NCI-H82 treated with DMSO at 0.1 percent for 48 hours (cell line): Measurements from ENCODE around the gene PRPF18.
A peak's percentile ranks its signal among the peaks of the same experiment; 100 is the strongest.

Experiments
- DNase-seq: peaks from one replicate; lab custom pipeline; 2025; ENCODE audit not compliant: unreplicated experiment; lab: John Stamatoyannopoulos, UW

PRPF18 gene

GRCh38 chr10:13668126-13668525 lies 81.4 kb downstream of the PRPF18 start:
- DNase-seq, result no peak

DNA sequence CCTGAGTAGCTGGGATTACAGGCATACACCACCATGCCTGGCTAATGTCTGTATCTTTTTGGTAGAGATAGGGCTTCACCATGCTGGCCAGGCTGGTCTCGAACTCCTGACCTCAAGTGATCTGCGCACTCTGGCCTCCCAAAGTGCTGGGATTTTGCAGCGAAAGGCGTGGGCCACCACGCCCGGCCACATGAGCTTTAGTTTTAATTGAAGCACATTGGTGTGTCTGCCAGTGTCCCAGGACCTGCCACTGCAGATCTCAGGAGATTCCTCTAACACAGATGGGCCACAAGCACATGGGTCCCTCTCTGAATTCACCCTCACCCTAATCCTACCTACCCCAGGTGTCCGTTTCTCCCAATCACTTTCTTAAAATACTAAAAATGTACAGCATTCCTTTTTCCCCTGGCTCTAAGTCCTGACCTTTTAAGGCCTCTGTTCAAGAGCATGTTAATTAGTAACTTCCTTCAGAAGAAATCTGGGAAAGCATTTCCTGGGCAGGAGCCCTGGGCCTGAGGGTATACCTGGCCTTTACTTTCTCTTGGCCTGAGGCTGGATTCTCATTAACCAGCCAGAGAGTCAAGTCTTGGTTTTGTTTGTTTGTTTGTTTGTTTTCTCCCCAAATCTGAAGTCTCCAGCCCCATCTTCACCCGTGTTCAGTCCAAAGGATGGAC lies 82.6 kb downstream of the PRPF18 start:
- no peak for DNase-seq

GRCh38 chr10:13669901-13670300 lies 83.1 kb downstream of the PRPF18 start:
- no peak for DNase-seq

- DNase-seq, result no peak
Observed at GRCh38 chr10:13670311-13670710, 83.5 kb downstream of the PRPF18 start.

DNA sequence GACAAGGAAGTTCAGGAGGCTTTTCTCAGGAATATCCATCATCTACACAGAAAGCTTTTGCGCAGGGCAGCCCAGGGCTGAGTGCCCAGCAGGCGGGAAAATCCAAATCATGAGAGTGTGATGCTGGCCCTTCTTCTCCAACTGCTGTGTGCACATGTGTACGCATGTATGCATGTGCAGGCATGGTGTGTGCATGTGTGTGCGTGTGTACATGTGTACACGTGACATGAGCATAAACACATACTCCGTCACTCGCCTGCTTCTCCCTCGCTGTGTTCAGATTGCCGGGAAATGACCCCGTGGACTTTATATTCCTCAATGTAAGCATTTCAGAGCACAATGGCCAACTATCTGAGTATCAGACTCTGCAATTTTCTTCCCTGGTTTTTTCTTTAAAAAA lies 85.1 kb downstream of the PRPF18 start:
- no peak for DNase-seq

- DNase-seq, result peak; percentile 73
Observed at GRCh38 chr10:13672548-13672947, 85.8 kb downstream of the PRPF18 start.

DNA sequence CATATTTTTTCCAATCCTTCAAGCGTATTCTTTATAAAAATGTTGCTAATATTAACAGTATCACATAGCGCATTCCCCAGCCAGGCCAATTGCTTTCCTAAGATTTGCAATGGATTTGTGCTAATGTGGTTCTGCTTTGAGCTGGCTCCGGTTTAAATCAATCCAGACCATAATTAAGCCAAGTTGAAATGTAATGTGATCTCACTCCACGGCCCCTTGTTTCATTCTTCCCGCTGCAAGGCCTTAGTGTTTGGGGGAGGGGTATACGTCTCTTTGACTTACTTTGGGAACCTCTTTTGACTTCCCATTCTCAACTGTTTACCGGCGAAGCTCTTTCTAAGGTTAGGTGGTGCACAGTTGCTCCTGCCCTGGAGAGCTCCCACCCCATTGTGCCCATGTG lies 86.4 kb downstream of the PRPF18 start:
- DNase-seq, result peak; percentile 24

GRCh38 chr10:13674645-13675588 lies 88.2 kb downstream of the PRPF18 start:
- no peak for DNase-seq

- no peak for DNase-seq
Observed at GRCh38 chr10:13678101-13678843, 91.5 kb downstream of the PRPF18 start.
